Coronary artery (tissue), 2 donors: ENCODE results near the gene CEP57.
A peak's percentile ranks its signal among the peaks of the same experiment; 100 is the strongest.

Experiments
- DNase-seq: peaks from one replicate; pipeline ENCODE4 v3.0.0-alpha.2; 2017; ENCODE audit warnings: low spot score
- H3K27ac ChIP-seq, 2 donors: fragments of 200-600 bp; sonication (generic); one replicate each; pipeline ENCODE4 v1.5.1; 2016 to 2019
- H3K4me3 ChIP-seq: fragments of 200-600 bp; sonication (generic); 2 replicates; pipeline ENCODE4 v1.5.1; 2016; ENCODE audit warnings: mild to moderate bottlenecking, moderate library complexity
- CTCF ChIP-seq: fragments of 200-600 bp; sonication (generic); IDR thresholded peaks from one replicate; pipeline ENCODE4 v1.5.1; 2019; ENCODE audit warnings: antibody characterized with exemption

The CEP57 gene

GRCh38 chr11:95790933-95791708 lies 823 bp downstream of the CEP57 start:
- Histone ChIP-seq H3K27ac (peak overlapping the region; percentile 98 to 99), H3K4me3 (peak overlapping the region; percentile 89)
- no peak for TF ChIP-seq CTCF
- peak; percentile 85 for DNase-seq

GRCh38 chr11:95791709-95792033 lies 1.4 kb downstream of the CEP57 start:
- Histone ChIP-seq H3K27ac (no peak overlapping the region), H3K4me3 (peak overlapping the region; percentile 89)
- no peak for TF ChIP-seq CTCF
- no peak for DNase-seq

GRCh38 chr11:95792200-95792599 lies 1.9 kb downstream of the CEP57 start:
- TF ChIP-seq CTCF = no peak
- DNase-seq = no peak
- no peak overlapping the region for H3K4me3 ChIP-seq
- H3K27ac ChIP-seq = no peak overlapping the region

GRCh38 chr11:95792700-95793099 lies 2.4 kb downstream of the CEP57 start:
- Histone ChIP-seq H3K27ac (no peak overlapping the region), H3K4me3 (no peak overlapping the region)
- no peak for TF ChIP-seq CTCF
- no peak for DNase-seq

- no peak for TF ChIP-seq CTCF
- no peak for DNase-seq
- Histone ChIP-seq H3K4me3 (no peak overlapping the region), H3K27ac (no peak overlapping the region)
These were observed 2.8 kb downstream of the CEP57 start for GRCh38 chr11:95793116-95793515.

- no peak for DNase-seq
- Histone ChIP-seq H3K4me3 (no peak overlapping the region), H3K27ac (no peak overlapping the region)
- TF ChIP-seq CTCF = no peak
These were observed 3.8 kb downstream of the CEP57 start for GRCh38 chr11:95794086-95794485.

GRCh38 chr11:95795627-95796295 lies 5.5 kb downstream of the CEP57 start:
- no peak for TF ChIP-seq CTCF
- no peak overlapping the region for H3K4me3 ChIP-seq
- H3K27ac ChIP-seq = no peak overlapping the region
- no peak for DNase-seq
